IMR-90 (cell line): Measurements from ENCODE around the gene PLAAT4. TPM values are rescaled to one million over a fixed set of nuclear protein-coding genes. Genes with fewer than 3 reads are reported as not detected.

Experiments used
- ATAC-seq: fragments of 200-7000 bp; cut with Tn5 transposase; 2 replicates; pipeline ENCODE4 v1.9.1; 2020; ENCODE audit warnings: low read depth, mild to moderate bottlenecking, moderate library complexity
- BruUV-seq: library from RNA; stranded (reverse); fragments of 400-500 nt; replicated peaks from 2 replicates; lab custom pipeline; 2021; lab: Mats Ljungman, UMichigan
- CTCF ChIA-PET: fragments of 300-600 bp; formaldehyde crosslinking; extraction: SDS; loops from one replicate; lab custom pipeline; 2021; ENCODE audit warnings: antibody characterized with exemption; lab: Yijun Ruan, JAX
- POLR2A ChIA-PET: fragments of 300-600 bp; sonication (Branson Sonifier 250); formaldehyde crosslinking; loops from one replicate; lab custom pipeline; 2022; ENCODE audit warnings: antibody characterized with exemption; ENCODE audit not compliant: unreplicated experiment; lab: Charles Lee
- DNase-seq: peaks from one replicate; pipeline ENCODE4 v3.0.0; 2013
- H2AFZ ChIP-seq: replicated peaks from 2 replicates; pipeline ENCODE3; 2013; ENCODE audit warnings: low read length, mild to moderate bottlenecking; ENCODE audit not compliant: poor library complexity
- H2AK5ac ChIP-seq: 2 replicates; pipeline ENCODE4 v1.6.1; 2013; ENCODE audit warnings: low read depth, low read length, inconsistent platforms
- H2AK9ac ChIP-seq: replicated peaks from 2 replicates; pipeline ENCODE3; 2013; ENCODE audit warnings: mild to moderate bottlenecking, low read depth, low read length, moderate library complexity; ENCODE audit not compliant: poor library complexity
- H2BK120ac ChIP-seq: 2 replicates; pipeline ENCODE4 v1.6.1; 2013; ENCODE audit warnings: low read depth, low read length, inconsistent platforms
- H2BK15ac ChIP-seq: 3 replicates; pipeline ENCODE4 v1.6.1; 2013; ENCODE audit warnings: low read depth, low read length, inconsistent platforms
- H2BK20ac ChIP-seq: 2 replicates; pipeline ENCODE4 v1.6.1; 2013; ENCODE audit warnings: low read depth, mild to moderate bottlenecking, inconsistent platforms, low read length, moderate library complexity
- H2BK5ac ChIP-seq: 2 replicates; pipeline ENCODE4 v1.6.1; 2013; ENCODE audit warnings: mild to moderate bottlenecking, low read depth, low read length, inconsistent platforms; ENCODE audit not compliant: poor library complexity, severe bottlenecking
- H3K14ac ChIP-seq: replicated peaks from 2 replicates; pipeline ENCODE4 v1.6.1; 2013; ENCODE audit warnings: low read depth, low read length, inconsistent platforms
- H3K18ac ChIP-seq: 2 replicates; pipeline ENCODE4 v1.6.1; 2013; ENCODE audit warnings: low read depth, low read length, control low read depth
- H3K23ac ChIP-seq: 2 replicates; pipeline ENCODE4 v1.6.1; 2013; ENCODE audit warnings: low read depth, low read length, inconsistent platforms
- H3K27ac ChIP-seq: 2 replicates; pipeline ENCODE4 v1.5.1; 2013; ENCODE audit warnings: mild to moderate bottlenecking, control low read depth, low read length; ENCODE audit not compliant: insufficient read depth
- H3K27me3 ChIP-seq: 2 replicates; pipeline ENCODE4 v1.6.1; 2013; ENCODE audit warnings: low read length; ENCODE audit not compliant: control insufficient read depth, insufficient read depth
- H3K36me3 ChIP-seq: 2 replicates; pipeline ENCODE4 v1.6.1; 2013; ENCODE audit warnings: low read length, mixed read lengths; ENCODE audit not compliant: control insufficient read depth, insufficient read depth
- H3K4ac ChIP-seq: 2 replicates; pipeline ENCODE4 v1.6.1; 2013; ENCODE audit warnings: low read depth, low read length, inconsistent platforms
- H3K4me1 ChIP-seq: 2 replicates; pipeline ENCODE4 v1.6.1; 2013; ENCODE audit warnings: low read length, mixed read lengths; ENCODE audit not compliant: control insufficient read depth, insufficient read depth
- H3K4me2 ChIP-seq: 2 replicates; pipeline ENCODE4 v1.6.1; 2013; ENCODE audit warnings: low read depth, mild to moderate bottlenecking, control low read depth, low read length, moderate library complexity
- H3K4me3 ChIP-seq: 2 replicates; pipeline ENCODE4 v1.5.1; 2013; ENCODE audit warnings: low read depth, mild to moderate bottlenecking, control low read depth, low read length, moderate library complexity; ENCODE audit not compliant: insufficient read depth
- H3K56ac ChIP-seq: 2 replicates; pipeline ENCODE4 v1.6.1; 2013; ENCODE audit warnings: low read length, inconsistent platforms; ENCODE audit not compliant: insufficient read depth; ENCODE audit errors: extremely low read depth
- H3K79me1 ChIP-seq, 2 experiments: 2 replicates each; pipeline ENCODE4 v1.6.1; 2013; ENCODE audit warnings: low read length in 2 of 2, inconsistent platforms in 1 of 2, low read depth in 1 of 2
- H3K9ac ChIP-seq: 2 replicates; pipeline ENCODE4 v1.6.1; 2013; ENCODE audit warnings: low read depth, low read length, control low read depth
- H3K9me1 ChIP-seq: 2 replicates; pipeline ENCODE4 v1.6.1; 2013; ENCODE audit warnings: low read length, inconsistent platforms; ENCODE audit not compliant: insufficient read depth
- H3K9me3 ChIP-seq: 2 replicates; pipeline ENCODE4 v1.6.1; 2013; ENCODE audit warnings: low read length; ENCODE audit not compliant: control insufficient read depth, insufficient read depth
- H4K20me1 ChIP-seq: 2 replicates; pipeline ENCODE4 v1.6.1; 2013; ENCODE audit warnings: low read length, inconsistent platforms; ENCODE audit not compliant: insufficient read depth
- H4K5ac ChIP-seq: 2 replicates; pipeline ENCODE4 v1.6.1; 2013; ENCODE audit warnings: mild to moderate bottlenecking, low read depth, low read length, control low read depth
- H4K8ac ChIP-seq, 2 experiments: 2 replicates each; pipeline ENCODE4 v1.6.1; 2013; ENCODE audit warnings: low read depth in 2 of 2, low read length in 2 of 2, control low read depth in 1 of 2, inconsistent platforms in 1 of 2
- H4K91ac ChIP-seq: 2 replicates; pipeline ENCODE4 v1.6.1; 2013; ENCODE audit warnings: low read depth, low read length, inconsistent platforms; ENCODE audit not compliant: insufficient read depth
- BHLHE40 ChIP-seq: fragments of 150-350 bp; IDR thresholded peaks from 2 replicates; pipeline ENCODE4 v1.6.1; 2016; ENCODE audit warnings: mild to moderate bottlenecking, low read depth, low read length
- CEBPB ChIP-seq: IDR thresholded peaks from 2 replicates; pipeline ENCODE4 v1.6.1; 2012; ENCODE audit warnings: low read depth, low read length, improper control_type of control experiment
- CHD1 ChIP-seq: IDR thresholded peaks from 2 replicates; pipeline ENCODE4 v1.6.1; 2012; ENCODE audit warnings: low read depth, low read length, improper control_type of control experiment
- FOS ChIP-seq: fragments of 150-350 bp; IDR thresholded peaks from 2 replicates; pipeline ENCODE4 v1.6.1; 2016; ENCODE audit warnings: low read depth, low read length
- MAFK ChIP-seq: IDR thresholded peaks from 2 replicates; pipeline ENCODE4 v1.6.1; 2012; ENCODE audit warnings: low read depth, low read length, improper control_type of control experiment
- MAZ ChIP-seq: IDR thresholded peaks from 2 replicates; pipeline ENCODE4 v1.6.1; 2012; ENCODE audit warnings: low read depth, mild to moderate bottlenecking, low read length, improper control_type of control experiment, moderate library complexity, borderline replicate concordance
- NFE2L2 ChIP-seq: fragments of 150-350 bp; IDR thresholded peaks from 2 replicates; pipeline ENCODE4 v1.6.1; 2016; ENCODE audit warnings: low read depth, mild to moderate bottlenecking, low read length
- POLR2A ChIP-seq: IDR thresholded peaks from 2 replicates; pipeline ENCODE4 v1.6.1; 2012; ENCODE audit warnings: mild to moderate bottlenecking, low read depth, low read length
- RAD21 ChIP-seq: IDR thresholded peaks from 2 replicates; pipeline ENCODE4 v1.6.1; 2012; ENCODE audit warnings: low read length, improper control_type of control experiment
- RCOR1 ChIP-seq: IDR thresholded peaks from 2 replicates; pipeline ENCODE4 v1.6.1; 2012; ENCODE audit warnings: mild to moderate bottlenecking, low read length, improper control_type of control experiment; ENCODE audit not compliant: insufficient replicate concordance
- SMC3 ChIP-seq: fragments of 150-350 bp; IDR thresholded peaks from 2 replicates; pipeline ENCODE4 v1.6.1; 2016; ENCODE audit warnings: low read depth, mild to moderate bottlenecking, antibody characterized with exemption, low read length, moderate library complexity
- WGBS, 2 experiments: methylation state at CpG; one replicate each; pipeline versions ENCODE4 v1.1.5 to v1.1.7; 2013; ENCODE audit warnings: missing lambda C conversion rate in 2 of 2; ENCODE audit not compliant: insufficient read length in 1 of 2; ENCODE audit errors: extremely low coverage in 2 of 2; 5-methylcytosine and 5-hydroxymethylcytosine counted together
- dilution Hi-C: fragments of 300-500 bp; cut with HindIII; formaldehyde crosslinking; loops from one replicate; pipeline ENCODE4 v1.14.3; 2018; ENCODE audit warnings: low sequenced_read_pairs; ENCODE audit not compliant: unreplicated experiment
- in situ Hi-C: fragments of 300-500 bp; cut with MboI; formaldehyde crosslinking; loops from 3 replicates; pipeline ENCODE4 v1.14.3; 2019; ENCODE audit warnings: low sequenced_read_pairs, inconsistent platforms, mixed read lengths
- intact Hi-C: fragments of 100-400 bp; cut with micrococcal nuclease; formaldehyde crosslinking; loops from 2 replicates; pipeline ENCODE4 v1.10.0; 2022
- polyA plus RNA-seq, 3 experiments: library from polyadenylated mRNA; depleted of rRNA; stranded (reverse); fragments of >200 nt; gene quantifications; 2 replicates each; pipeline ENCODE4 v1.2.3, GENCODE V29; 2012; ENCODE audit warnings: low replicate concordance in 1 of 3
- total RNA-seq: library from RNA; depleted of rRNA; stranded (reverse); fragments of >200 nt; gene quantifications from 2 replicates; pipeline ENCODE4 v1.2.3, GENCODE V29; 2012
- TF ChIP-seq, protein P1 (sequence below): conservative IDR thresholded peaks from 2 replicates; pipeline ENCODE4 v1.5.1; 2012; ENCODE audit warnings: mild to moderate bottlenecking, low read depth, low read length, improper control_type of control experiment
- TF ChIP-seq, protein P2 (sequence below): fragments of 150-350 bp; IDR thresholded peaks from 2 replicates; pipeline ENCODE4 v1.6.1; 2016; ENCODE audit warnings: low read depth, mild to moderate bottlenecking, low read length, moderate library complexity, borderline replicate concordance
- TF ChIP-seq, protein P3 (sequence below): fragments of 150-350 bp; IDR thresholded peaks from 2 replicates; pipeline ENCODE4 v1.6.1; 2017; ENCODE audit warnings: mild to moderate bottlenecking, antibody characterized with exemption, low read length, low read depth

Gene PLAAT4
- total and polyA plus RNA-seq, 2 of the 4 experiments (the other 2 are of a cell fraction) = 0.17 to 0.18 TPM

DNA sequence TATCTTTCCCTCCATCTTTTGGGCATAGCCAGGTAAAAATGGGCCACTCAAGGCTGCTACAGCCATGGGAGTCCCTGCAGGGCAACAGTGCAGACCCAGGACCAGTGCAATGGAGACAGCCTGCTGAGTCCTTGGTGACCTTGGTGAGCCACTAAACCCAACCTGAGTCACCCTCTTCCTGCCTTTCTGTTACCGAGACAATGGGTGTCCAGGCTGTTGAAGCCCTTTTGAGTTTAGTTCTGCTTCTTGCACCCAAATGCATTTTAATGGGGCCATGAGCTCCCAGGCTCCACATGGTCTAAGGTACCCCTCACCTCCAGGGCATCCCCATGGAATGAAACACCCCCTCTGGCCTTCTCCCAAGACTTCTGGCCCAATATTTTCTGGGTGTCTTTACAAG lies 874 bp upstream of the PLAAT4 start:
- Histone ChIP-seq H3K27me3 (peaks cover 5% of the 10 kb centered on the region; the same call in 1 of the 2 replicates), H2BK120ac (no peak overlapping the region), H3K27ac (no peak overlapping the region), H3K56ac (no peak overlapping the region), H3K4me2 (no peak overlapping the region), H4K20me1 (no peaks in the 10 kb centered on the region), H3K4ac (no peak overlapping the region), H3K4me1 (peaks cover 11% of the 10 kb centered on the region; the same call in 1 of the 2 replicates), H3K23ac (no peak overlapping the region), H3K4me3 (no peak overlapping the region), H4K91ac (no peak overlapping the region), H2AFZ (no peak overlapping the region), H3K79me1 (no peaks in the 10 kb centered on the region), H3K14ac (no peak overlapping the region), H2AK5ac (no peak overlapping the region), H2BK20ac (no peak overlapping the region), H3K18ac (no peak overlapping the region), H3K9me3 (no peaks in the 10 kb centered on the region), H3K9ac (no peak overlapping the region), H2AK9ac (no peak overlapping the region), H2BK5ac (no peak overlapping the region), H2BK15ac (no peak overlapping the region), H4K8ac (no peak overlapping the region), H4K5ac (no peak overlapping the region), H3K36me3 (no peaks in the 10 kb centered on the region), H3K9me1 (no peaks in the 10 kb centered on the region)
- no CpG with 5 or more reads among the region's 1 CpG for WGBS, 2 experiments
- TF ChIP-seq NFE2L2 (no peak), RCOR1 (no peak), MAFK (no peak), BHLHE40 (no peak), SMC3 (no peak), MAZ (no peak), POLR2A (no peak), CHD1 (no peak), CEBPB (no peak), RAD21 (no peak), FOS (no peak)
- TF ChIP-seq, protein P1, sequence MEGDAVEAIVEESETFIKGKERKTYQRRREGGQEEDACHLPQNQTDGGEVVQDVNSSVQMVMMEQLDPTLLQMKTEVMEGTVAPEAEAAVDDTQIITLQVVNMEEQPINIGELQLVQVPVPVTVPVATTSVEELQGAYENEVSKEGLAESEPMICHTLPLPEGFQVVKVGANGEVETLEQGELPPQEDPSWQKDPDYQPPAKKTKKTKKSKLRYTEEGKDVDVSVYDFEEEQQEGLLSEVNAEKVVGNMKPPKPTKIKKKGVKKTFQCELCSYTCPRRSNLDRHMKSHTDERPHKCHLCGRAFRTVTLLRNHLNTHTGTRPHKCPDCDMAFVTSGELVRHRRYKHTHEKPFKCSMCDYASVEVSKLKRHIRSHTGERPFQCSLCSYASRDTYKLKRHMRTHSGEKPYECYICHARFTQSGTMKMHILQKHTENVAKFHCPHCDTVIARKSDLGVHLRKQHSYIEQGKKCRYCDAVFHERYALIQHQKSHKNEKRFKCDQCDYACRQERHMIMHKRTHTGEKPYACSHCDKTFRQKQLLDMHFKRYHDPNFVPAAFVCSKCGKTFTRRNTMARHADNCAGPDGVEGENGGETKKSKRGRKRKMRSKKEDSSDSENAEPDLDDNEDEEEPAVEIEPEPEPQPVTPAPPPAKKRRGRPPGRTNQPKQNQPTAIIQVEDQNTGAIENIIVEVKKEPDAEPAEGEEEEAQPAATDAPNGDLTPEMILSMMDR = no peak
- TF ChIP-seq, protein P2, sequence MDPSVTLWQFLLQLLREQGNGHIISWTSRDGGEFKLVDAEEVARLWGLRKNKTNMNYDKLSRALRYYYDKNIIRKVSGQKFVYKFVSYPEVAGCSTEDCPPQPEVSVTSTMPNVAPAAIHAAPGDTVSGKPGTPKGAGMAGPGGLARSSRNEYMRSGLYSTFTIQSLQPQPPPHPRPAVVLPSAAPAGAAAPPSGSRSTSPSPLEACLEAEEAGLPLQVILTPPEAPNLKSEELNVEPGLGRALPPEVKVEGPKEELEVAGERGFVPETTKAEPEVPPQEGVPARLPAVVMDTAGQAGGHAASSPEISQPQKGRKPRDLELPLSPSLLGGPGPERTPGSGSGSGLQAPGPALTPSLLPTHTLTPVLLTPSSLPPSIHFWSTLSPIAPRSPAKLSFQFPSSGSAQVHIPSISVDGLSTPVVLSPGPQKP = no peak
- TF ChIP-seq, protein P3, sequence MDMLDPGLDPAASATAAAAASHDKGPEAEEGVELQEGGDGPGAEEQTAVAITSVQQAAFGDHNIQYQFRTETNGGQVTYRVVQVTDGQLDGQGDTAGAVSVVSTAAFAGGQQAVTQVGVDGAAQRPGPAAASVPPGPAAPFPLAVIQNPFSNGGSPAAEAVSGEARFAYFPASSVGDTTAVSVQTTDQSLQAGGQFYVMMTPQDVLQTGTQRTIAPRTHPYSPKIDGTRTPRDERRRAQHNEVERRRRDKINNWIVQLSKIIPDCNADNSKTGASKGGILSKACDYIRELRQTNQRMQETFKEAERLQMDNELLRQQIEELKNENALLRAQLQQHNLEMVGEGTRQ = no peak
- ChIA-PET POLR2A (no interaction called here), CTCF (no interaction called here)
- DNase-seq (no peak), ATAC-seq (no peak)
- no TSS peak for BruUV-seq
- intact Hi-C loops (no loop called here), dilution Hi-C loops (no loop called here), in situ Hi-C loops (no loop called here)
